ENCODE data around the gene RELN. TPM values are rescaled to one million over a fixed set of nuclear protein-coding genes. Genes with fewer than 3 reads are reported as not detected.
"Not testable (repeated sequence)": the region's sequence is repeated elsewhere in the genome, so short reads cannot be mapped to it uniquely, and the experiment has no call there.

The RELN gene
- polyA plus RNA-seq (2013): 3.5 and 3.8 TPM in 2 replicates

DNA sequence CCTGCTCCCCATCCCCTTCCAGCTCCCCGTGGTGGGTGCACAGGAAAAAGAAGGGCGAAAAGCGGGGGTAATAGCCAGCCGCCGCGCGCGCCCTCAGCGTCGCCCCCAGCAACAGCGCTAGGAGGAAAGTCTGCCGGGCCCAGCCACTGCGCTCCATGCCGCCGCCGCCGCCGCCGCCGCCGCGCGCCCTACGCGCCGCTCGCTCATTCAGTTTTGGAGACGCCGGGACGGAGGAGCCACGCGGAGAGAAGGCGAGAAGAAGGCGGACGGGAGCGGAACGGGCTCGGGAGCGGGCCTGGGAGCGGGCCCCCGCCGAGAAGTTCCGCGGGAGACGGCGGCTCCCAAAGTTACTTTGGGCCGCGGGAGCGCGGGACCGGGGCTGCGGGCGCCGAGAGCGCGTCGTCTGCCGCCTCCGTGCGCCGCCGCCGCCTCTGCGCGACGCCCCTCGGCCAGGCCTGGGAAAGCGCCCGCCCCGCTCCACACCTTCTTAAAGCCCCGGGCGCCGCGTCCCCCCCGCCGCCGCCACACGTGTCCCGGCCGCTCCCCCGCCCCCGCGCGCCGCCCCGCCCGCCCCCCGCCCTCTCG, at the start of gene RELN:
RELN (minus strand) TSS at position 459 of the 585 bp plus-strand sequence; CDS start at position 157, 302 bp downstream.
- Histone ChIP-seq H3K4me2 (ENCODE audit: low read length) (peak within 1 kb of the TSS; percentile 99), H3K9ac (ENCODE audit: low read length) (peak within 1 kb of the TSS; percentile 87), H2AFZ (ENCODE audit: insufficient read depth, low read length, poor library complexity) (peak within 1 kb of the TSS; percentile 95), H2BK120ac (ENCODE audit: insufficient read depth, low read length, poor library complexity) (peak within 1 kb of the TSS; percentile 18), H3K36me3 (ENCODE audit: control insufficient read depth in 1 of 2, insufficient read depth in 2 of 2, low read length in 2 of 2) (no peaks in the 10 kb centered on the region), H4K12ac (ENCODE audit: low read depth, low read length) (peak within 1 kb of the TSS; percentile 39), H3K14ac (ENCODE audit: low read length) (no peak within 1 kb of the TSS), H2AK5ac (ENCODE audit: low read length) (no peak within 1 kb of the TSS), H3K18ac (ENCODE audit: low read length) (peak within 1 kb of the TSS; percentile 16), H3K27ac (ENCODE audit: low read depth, low read length) (no peak within 1 kb of the TSS), H3K79me1 (ENCODE audit: low read length) (peaks cover 3% of the 10 kb centered on the region), H4K91ac (ENCODE audit: low read depth, low read length) (peak within 1 kb of the TSS; percentile 35), H4K8ac (ENCODE audit: low read depth, low read length) (peak within 1 kb of the TSS; percentile 74), H3K4ac (ENCODE audit: low read depth, low read length) (no peak within 1 kb of the TSS), H3K27me3 (ENCODE audit: insufficient read depth, low read length) (peaks cover 28% of the 10 kb centered on the region), H2BK5ac (ENCODE audit: low read depth, low read length, poor library complexity) (no peak within 1 kb of the TSS), H3K4me1 (ENCODE audit: control insufficient read depth in 1 of 2, insufficient read depth in 2 of 2, low read length in 2 of 2) (peaks cover 0 to 8% of the 10 kb centered on the region in 2 experiments), H3K23ac (ENCODE audit: low read length) (no peak within 1 kb of the TSS), H3K79me2 (ENCODE audit: control insufficient read depth, insufficient read depth, low read length, poor library complexity) (peaks cover 2% of the 10 kb centered on the region), H2BK12ac (ENCODE audit: low read length) (peak within 1 kb of the TSS; percentile 65), H3K9me3 (ENCODE audit: insufficient read depth, low read depth, low read length) (peaks cover 3% of the 10 kb centered on the region), H3K4me3 (ENCODE audit: low read depth, low read length) (peak within 1 kb of the TSS; percentile 77)
- WGBS (ENCODE audit: extremely low coverage, insufficient coverage, insufficient read length): no CpG with 5 or more reads among the region's 89 CpGs
- peak in 1 of 2 donors; percentile 13 for DNase-seq

DNA sequence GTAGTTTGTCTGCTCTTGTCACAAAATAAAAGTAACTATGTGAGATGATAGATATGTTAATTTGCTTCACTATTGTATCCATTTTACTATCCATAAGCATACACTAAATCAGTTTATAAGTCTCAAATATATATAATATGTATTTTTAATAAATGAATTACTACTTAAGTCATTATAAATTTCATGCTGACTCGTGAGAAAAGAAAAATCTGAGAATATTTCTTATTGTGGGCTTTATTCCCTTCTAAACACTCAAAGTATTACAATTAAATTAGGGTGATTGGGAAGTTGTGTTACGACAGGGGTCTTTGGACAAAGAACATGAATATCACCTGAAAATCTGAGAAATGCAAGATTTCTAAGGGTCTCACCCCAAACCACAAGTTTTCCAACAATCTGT, 48.7 kb upstream of the RELN start:
- Histone ChIP-seq H3K27ac (ENCODE audit: low read depth, low read length) (no peak overlapping the region), H3K27me3 (ENCODE audit: insufficient read depth, low read length) (no peaks in the 10 kb centered on the region), H4K12ac (ENCODE audit: low read depth, low read length) (no peak overlapping the region), H4K8ac (ENCODE audit: low read depth, low read length) (no peak overlapping the region), H3K9ac (ENCODE audit: low read length) (no peak overlapping the region), H2BK5ac (ENCODE audit: low read depth, low read length, poor library complexity) (no peak overlapping the region), H3K79me2 (ENCODE audit: control insufficient read depth, insufficient read depth, low read length, poor library complexity) (no peaks in the 10 kb centered on the region), H3K4ac (ENCODE audit: low read depth, low read length) (no peak overlapping the region), H3K79me1 (ENCODE audit: low read length) (peaks cover 6% of the 10 kb centered on the region), H4K91ac (ENCODE audit: low read depth, low read length) (no peak overlapping the region), H3K14ac (ENCODE audit: low read length) (no peak overlapping the region), H3K36me3 (ENCODE audit: control insufficient read depth in 1 of 2, insufficient read depth in 2 of 2, low read length in 2 of 2) (no peaks in the 10 kb centered on the region), H3K9me3 (ENCODE audit: insufficient read depth, low read depth, low read length) (no peaks in the 10 kb centered on the region), H3K4me1 (ENCODE audit: control insufficient read depth in 1 of 2, insufficient read depth in 2 of 2, low read length in 2 of 2) (peaks cover 0 to 5% of the 10 kb centered on the region in 2 experiments), H3K4me3 (ENCODE audit: low read depth, low read length) (no peak overlapping the region), H3K18ac (ENCODE audit: low read length) (no peak overlapping the region), H2AK5ac (ENCODE audit: low read length) (no peak overlapping the region), H3K4me2 (ENCODE audit: low read length) (no peak overlapping the region), H2BK12ac (ENCODE audit: low read length) (no peak overlapping the region), H2BK120ac (ENCODE audit: insufficient read depth, low read length, poor library complexity) (no peak overlapping the region), H2AFZ (ENCODE audit: insufficient read depth, low read length, poor library complexity) (no peak overlapping the region), H3K23ac (ENCODE audit: low read length) (no peak overlapping the region)
- WGBS (ENCODE audit: extremely low coverage, insufficient coverage, insufficient read length): no CpG with 5 or more reads among the region's 2 CpGs
- DNase-seq: no peak

DNA sequence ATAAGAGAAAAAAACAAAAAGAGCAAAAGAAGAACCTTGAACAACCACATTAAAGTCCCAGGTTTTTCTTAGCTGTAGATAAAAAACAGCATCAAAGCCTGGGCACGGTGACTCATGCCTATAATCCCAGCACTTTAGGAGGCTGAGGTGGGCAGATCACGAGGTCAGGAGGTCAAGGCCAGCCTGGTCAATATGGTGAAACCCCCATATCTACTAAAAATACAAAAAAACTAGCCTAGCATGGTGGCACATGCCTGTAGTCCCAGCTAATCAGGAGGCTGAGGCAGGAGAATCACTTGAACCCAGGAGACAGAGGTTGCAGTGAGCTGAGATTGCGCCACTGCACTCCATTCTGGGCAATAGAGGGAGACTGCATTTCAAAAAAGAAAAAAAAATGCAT, 47.4 kb upstream of the RELN start:
- H3K9me3 ChIP-seq (ENCODE audit: insufficient read depth, low read depth, low read length); H4K91ac ChIP-seq (ENCODE audit: low read depth, low read length); DNase-seq; H3K36me3 ChIP-seq (ENCODE audit: control insufficient read depth in 1 of 2, insufficient read depth in 2 of 2, low read length in 2 of 2); H3K79me2 ChIP-seq (ENCODE audit: control insufficient read depth, insufficient read depth, low read length, poor library complexity); H4K8ac ChIP-seq (ENCODE audit: low read depth, low read length); H3K27me3 ChIP-seq (ENCODE audit: insufficient read depth, low read length); H3K14ac ChIP-seq (ENCODE audit: low read length); H2BK12ac ChIP-seq (ENCODE audit: low read length); H3K4me3 ChIP-seq (ENCODE audit: low read depth, low read length); H2BK120ac ChIP-seq (ENCODE audit: insufficient read depth, low read length, poor library complexity); H4K12ac ChIP-seq (ENCODE audit: low read depth, low read length); H3K4ac ChIP-seq (ENCODE audit: low read depth, low read length); H3K9ac ChIP-seq (ENCODE audit: low read length); H3K18ac ChIP-seq (ENCODE audit: low read length); H3K4me2 ChIP-seq (ENCODE audit: low read length); H3K79me1 ChIP-seq (ENCODE audit: low read length); H3K27ac ChIP-seq (ENCODE audit: low read depth, low read length); H3K23ac ChIP-seq (ENCODE audit: low read length); H3K4me1 ChIP-seq (ENCODE audit: control insufficient read depth in 1 of 2, insufficient read depth in 2 of 2, low read length in 2 of 2); H2BK5ac ChIP-seq (ENCODE audit: low read depth, low read length, poor library complexity); H2AFZ ChIP-seq (ENCODE audit: insufficient read depth, low read length, poor library complexity); H2AK5ac ChIP-seq (ENCODE audit: low read length): not testable (repeated sequence)
- WGBS (ENCODE audit: extremely low coverage, insufficient coverage, insufficient read length): no CpG with 5 or more reads among the region's 3 CpGs

DNA sequence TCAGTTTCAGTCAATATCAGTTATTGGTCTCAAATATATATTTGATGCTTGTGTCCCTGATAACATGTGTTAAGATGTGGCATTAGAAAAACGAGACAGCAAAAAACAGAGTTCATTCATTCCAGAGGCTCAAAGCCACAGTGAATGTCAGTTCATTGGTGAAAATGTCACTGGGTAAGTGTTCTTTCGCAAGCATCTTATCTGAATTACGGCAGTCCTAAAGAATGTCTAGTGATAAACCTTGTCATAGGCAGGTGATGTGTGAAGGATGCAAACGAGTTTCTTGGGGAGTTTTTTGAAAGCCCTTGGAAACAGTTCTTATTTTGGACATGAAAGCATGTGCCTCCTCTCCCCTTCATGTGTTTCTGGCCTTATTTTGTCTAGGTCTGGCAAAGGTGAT, 45.9 kb upstream of the RELN start:
- Histone ChIP-seq H4K91ac (ENCODE audit: low read depth, low read length) (no peak overlapping the region), H2BK120ac (ENCODE audit: insufficient read depth, low read length, poor library complexity) (no peak overlapping the region), H3K27ac (ENCODE audit: low read depth, low read length) (no peak overlapping the region), H3K36me3 (ENCODE audit: control insufficient read depth in 1 of 2, insufficient read depth in 2 of 2, low read length in 2 of 2) (no peaks in the 10 kb centered on the region), H3K9me3 (ENCODE audit: insufficient read depth, low read depth, low read length) (no peaks in the 10 kb centered on the region), H3K4ac (ENCODE audit: low read depth, low read length) (no peak overlapping the region), H3K79me2 (ENCODE audit: control insufficient read depth, insufficient read depth, low read length, poor library complexity) (no peaks in the 10 kb centered on the region), H3K4me2 (ENCODE audit: low read length) (no peak overlapping the region), H3K27me3 (ENCODE audit: insufficient read depth, low read length) (no peaks in the 10 kb centered on the region), H2AK5ac (ENCODE audit: low read length) (no peak overlapping the region), H2BK12ac (ENCODE audit: low read length) (no peak overlapping the region), H3K9ac (ENCODE audit: low read length) (no peak overlapping the region), H3K23ac (ENCODE audit: low read length) (no peak overlapping the region), H2BK5ac (ENCODE audit: low read depth, low read length, poor library complexity) (no peak overlapping the region), H2AFZ (ENCODE audit: insufficient read depth, low read length, poor library complexity) (no peak overlapping the region), H3K4me3 (ENCODE audit: low read depth, low read length) (no peak overlapping the region), H3K18ac (ENCODE audit: low read length) (no peak overlapping the region), H4K12ac (ENCODE audit: low read depth, low read length) (no peak overlapping the region), H3K14ac (ENCODE audit: low read length) (no peak overlapping the region), H3K79me1 (ENCODE audit: low read length) (peaks cover 3% of the 10 kb centered on the region), H3K4me1 (ENCODE audit: control insufficient read depth in 1 of 2, insufficient read depth in 2 of 2, low read length in 2 of 2) (peaks cover 0 to 2% of the 10 kb centered on the region in 2 experiments), H4K8ac (ENCODE audit: low read depth, low read length) (no peak overlapping the region)
- DNase-seq: peak; percentile 40 to 75
- WGBS (ENCODE audit: extremely low coverage, insufficient coverage, insufficient read length): no CpG with 5 or more reads among the region's 4 CpGs
